Measurements from ENCODE around the gene PSORS1C2. TPM values are rescaled to one million over a fixed set of nuclear protein-coding genes. Genes with fewer than 3 reads are reported as not detected.

The PSORS1C2 gene
- polyA plus RNA-seq, 2 of the 4 experiments (the other 2 are of a cell fraction), result 0.08 TPM; not detected in 1

GRCh38 chr6:31140643-31141042 lies 1.8 kb upstream of the PSORS1C2 start:
- no peak for DNase-seq (ENCODE audit: low read depth in 1 of 2, low spot score in 1 of 2)
- TF ChIP-seq CEBPB (IDR thresholded peaks at IDR 0.05) (no peak), RNF2 (IDR thresholded peaks at IDR 0.05; ENCODE audit: borderline replicate concordance, low read depth) (no peak), RFX5 (IDR thresholded peaks at IDR 0.05) (no peak), JUNB (IDR thresholded peaks at IDR 0.05) (no peak), SREBF2 (IDR thresholded peaks at IDR 0.05) (no peak), CBX8 (IDR thresholded peaks at IDR 0.05) (no peak), JUN (IDR thresholded peaks at IDR 0.05) (no peak), KDM5A (IDR thresholded peaks at IDR 0.05) (no peak)
- Histone ChIP-seq H3K4me2 (no peak overlapping the region), H3K27ac (no peak overlapping the region), H3K9me3 (no peaks in the 10 kb centered on the region), H3K4me3 (no peak overlapping the region), H3K4me1 (peaks cover 10% of the 10 kb centered on the region; the same call in 2 of the 3 replicates)
- WGBS (ENCODE audit: missing lambda C conversion rate), result 73% methylated on average over 10 of the region's 15 CpGs
- no peak for FAIRE-seq
- ChIA-PET POLR2A (no interaction called here), CTCF (interaction anchor here (1.2 to 5.1 kb wide), 4 partner anchors 10 to 226 kb away, joined by 5 to 70 read pairs (median 8); no protein-coding TSS in a partner anchor)
- ATAC-seq, result no peak

- H3K4me2 ChIP-seq, result peak overlapping the region; percentile 14; the same call in 1 of the 3 replicates
- peaks cover 10% of the 10 kb centered on the region; the same call in 2 of the 3 replicates for H3K4me1 ChIP-seq
- ATAC-seq (peak in 1 of 2 experiments; percentile 33; a peak in 3 of 6 replicates), DNase-seq (ENCODE audit: low read depth in 1 of 2, low spot score in 1 of 2) (peak in 1 of 2 experiments; percentile 22), FAIRE-seq (no peak)
- CTCF ChIA-PET, result interaction anchor here (0.6 to 5.1 kb wide), 4 partner anchors 8 to 55 kb away, joined by 3 to 70 read pairs (median 8); no protein-coding TSS in a partner anchor
- H3K4me3 ChIP-seq, result no peak overlapping the region
- WGBS (ENCODE audit: missing lambda C conversion rate), result 23% methylated on average over 4 of the region's 4 CpGs
- H3K9me3 ChIP-seq, result no peaks in the 10 kb centered on the region
- TF ChIP-seq RAD21 (conservative IDR thresholded peaks at IDR 0.05 in 1 of 2, IDR thresholded peaks at IDR 0.05 in 1 of 2) (no peak), E2F6 (IDR thresholded peaks at IDR 0.05; ENCODE audit: borderline replicate concordance, low read depth) (no peak), MAX (IDR thresholded peaks at IDR 0.05) (no peak), NR3C1 (IDR thresholded peaks at IDR 0.05) (no peak), FOXS1 (CRISPR knock-in tag; IDR thresholded peaks at IDR 0.05) (no peak), CHD4 (IDR thresholded peaks at IDR 0.05; ENCODE audit: borderline replicate concordance) (no peak), HOXB5 (CRISPR knock-in tag; IDR thresholded peaks at IDR 0.05) (no peak), EP300 (IDR thresholded peaks at IDR 0.05) (no peak), NFE2L2 (conservative IDR thresholded peaks at IDR 0.05; ENCODE audit: low read length) (no peak), POLR2A (IDR thresholded peaks at IDR 0.05; ENCODE audit: low read length) (no peak)
- 0 out of 6 replicates have a peak overlapping the region, but pooled peaks of 1 of the 2 experiments have one; percentile 16 for H3K27ac ChIP-seq
- POLR2A ChIA-PET, result no interaction called here
These were observed 733 bp upstream of the PSORS1C2 start for GRCh38 chr6:31139599-31139998.

GRCh38 chr6:31135710-31136109 lies 3.2 kb downstream of the PSORS1C2 start:
- 84% methylated on average over 10 of the region's 10 CpGs for WGBS (ENCODE audit: missing lambda C conversion rate)
- Histone ChIP-seq H3K27ac (no peak overlapping the region), H3K4me2 (no peak overlapping the region), H3K4me1 (peaks cover 10% of the 10 kb centered on the region; the same call in 2 of the 3 replicates), H3K4me3 (no peak overlapping the region), H3K9me3 (no peaks in the 10 kb centered on the region)
- TF ChIP-seq ELK1 (IDR thresholded peaks at IDR 0.05; ENCODE audit: low read depth, low read length) (no peak), ESRRA (IDR thresholded peaks at IDR 0.05; ENCODE audit: borderline replicate concordance, low read length) (no peak), TFCP2L1 (CRISPR knock-in tag; IDR thresholded peaks at IDR 0.05) (no peak)
- no peak for FAIRE-seq
- no peak for DNase-seq (ENCODE audit: low read depth in 1 of 2, low spot score in 1 of 2)
- ChIA-PET CTCF (interaction anchor here (0.7 to 3.7 kb wide), 5 partner anchors 9 to 898 kb away, joined by 3 to 30 read pairs (median 9); no protein-coding TSS in a partner anchor), POLR2A (no interaction called here)
- no peak for ATAC-seq

Measured in A549 (cell line).